AG20443 (cell line): ENCODE measurements around the gene HOXC12.

ENCODE experiments used
- DNase-seq: peaks from one replicate; pipeline ENCODE4 v3.0.0; 2012; ENCODE audit warnings: low spot score, mixed read lengths

HOXC12 gene

GRCh38 chr12:53954694-53955035 lies at the start of gene HOXC12:
HOXC12 (plus strand) TSS chr12:53954903; CDS start chr12:53954930, 27 bp downstream.
- DNase-seq, result no peak

GRCh38 chr12:53907103-53907502 lies 47.6 kb upstream of the HOXC12 start:
- no peak for DNase-seq

GRCh38 chr12:53916788-53917655 lies 37.7 kb upstream of the HOXC12 start:
- no peak for DNase-seq

GRCh38 chr12:53924521-53925405 lies 29.9 kb upstream of the HOXC12 start:
- DNase-seq, result no peak

- no peak for DNase-seq
Observed at GRCh38 chr12:53927220-53928029, 27.3 kb upstream of the HOXC12 start.

GRCh38 chr12:53928054-53928835 lies 26.5 kb upstream of the HOXC12 start:
- DNase-seq, result no peak

DNA sequence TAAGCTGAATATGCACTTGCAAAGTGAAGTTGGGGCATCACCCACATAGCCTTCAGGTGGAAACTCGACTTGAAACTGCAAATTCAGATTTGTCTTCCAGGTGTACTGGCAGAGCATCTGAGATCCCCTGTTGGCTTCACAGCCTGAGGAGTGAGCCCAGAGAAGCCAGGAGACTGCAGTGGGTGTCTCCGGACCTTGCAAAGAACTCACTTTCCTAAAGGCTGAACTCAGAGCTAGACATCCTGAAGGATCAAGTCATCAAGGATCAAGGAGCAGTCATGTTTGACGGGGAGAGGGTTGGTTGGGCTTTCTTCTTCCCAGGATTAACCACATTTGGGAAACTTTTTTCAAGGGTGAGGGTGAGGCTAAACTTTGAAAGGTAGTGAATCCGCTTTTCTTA lies 25.2 kb upstream of the HOXC12 start:
- no peak for DNase-seq

DNA sequence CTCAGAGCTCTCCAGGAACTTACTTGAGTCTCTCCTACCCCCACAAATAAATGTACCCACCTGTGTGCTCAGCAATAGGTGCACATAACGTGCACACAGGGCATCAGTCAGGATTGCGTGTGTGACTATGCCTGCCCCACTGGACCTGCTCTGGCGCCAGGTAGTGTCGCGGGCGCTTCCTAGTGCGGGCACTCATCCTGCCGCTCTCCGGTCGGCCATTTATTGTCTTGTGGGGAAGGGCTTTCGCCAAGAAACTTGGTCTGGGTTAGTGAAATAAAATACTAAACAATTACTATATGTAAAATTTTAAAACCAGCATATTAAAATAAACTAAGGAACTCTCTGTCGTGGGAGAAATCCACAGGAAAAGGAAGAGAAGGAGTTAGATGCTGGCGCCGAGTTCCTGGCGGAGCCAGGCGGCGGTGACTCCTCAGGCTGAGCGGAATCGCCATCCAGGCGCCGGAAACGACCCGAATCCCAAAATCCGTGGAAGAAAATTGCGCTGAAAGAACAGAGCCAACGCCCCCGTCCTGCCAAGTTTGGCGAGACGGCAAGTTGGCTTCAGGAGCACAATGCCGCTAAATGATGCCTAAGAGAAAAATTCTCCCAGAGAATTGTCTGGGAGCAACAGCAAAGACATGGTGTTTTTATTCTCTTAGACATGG lies 24.0 kb upstream of the HOXC12 start:
- no peak for DNase-seq

DNA sequence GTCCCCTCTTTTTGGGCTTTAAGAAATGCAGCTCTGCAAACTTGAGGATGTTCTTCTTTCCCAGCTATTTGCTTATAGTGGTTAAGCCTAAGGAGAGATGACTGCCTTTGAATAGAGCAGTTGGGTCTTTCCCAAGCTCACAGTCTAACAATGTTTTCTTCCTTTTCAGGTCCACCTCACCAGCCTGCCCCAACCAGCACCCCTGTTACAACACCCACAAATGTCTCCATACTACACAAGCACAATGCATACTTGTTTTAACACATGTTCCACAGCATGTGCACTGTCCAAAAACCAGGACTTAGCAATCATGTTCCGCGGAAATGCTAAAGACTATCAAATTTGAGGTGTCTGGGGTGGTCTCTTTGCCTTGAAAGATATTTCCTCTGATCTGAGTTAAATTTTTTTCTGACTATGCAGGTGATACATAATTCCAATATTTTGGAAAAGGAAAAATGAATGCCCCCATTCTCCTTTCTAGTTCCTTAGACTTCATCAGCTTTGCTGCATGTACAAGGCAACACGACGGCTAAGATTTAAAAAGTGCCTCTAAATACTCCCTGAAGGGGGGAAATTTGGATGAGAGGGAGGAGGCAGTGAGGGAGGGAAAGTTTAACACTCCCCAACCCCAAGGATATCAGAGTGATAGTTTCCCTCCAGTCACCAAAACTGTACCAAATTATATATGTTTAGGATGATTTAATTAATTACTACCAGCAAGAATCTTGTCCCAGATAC lies 22.7 kb upstream of the HOXC12 start:
- DNase-seq, result no peak

GRCh38 chr12:53932915-53933314 lies 21.8 kb upstream of the HOXC12 start:
- DNase-seq, result no peak

- no peak for DNase-seq
Observed at GRCh38 chr12:53935383-53936341, 19.0 kb upstream of the HOXC12 start.

DNA sequence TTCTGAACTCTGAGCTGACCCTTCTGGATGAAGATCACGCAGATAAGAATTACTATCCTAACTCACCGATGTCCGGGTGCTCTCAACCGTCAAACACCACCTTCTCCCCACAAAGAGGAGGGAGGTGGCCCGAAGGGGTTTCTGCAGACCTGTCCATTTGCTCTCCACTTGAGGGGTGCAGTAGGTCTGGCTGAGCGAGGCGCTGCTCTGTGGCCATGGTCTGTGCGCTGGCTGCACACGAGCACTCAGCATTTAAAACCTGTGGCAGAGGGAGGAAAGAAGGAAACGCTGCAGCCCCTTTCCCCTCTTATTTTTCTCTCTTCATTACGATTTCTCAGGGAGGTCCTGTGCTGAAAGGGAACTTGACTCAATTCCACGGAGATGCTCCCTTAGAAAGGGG lies 17.6 kb upstream of the HOXC12 start:
- DNase-seq, result no peak

DNA sequence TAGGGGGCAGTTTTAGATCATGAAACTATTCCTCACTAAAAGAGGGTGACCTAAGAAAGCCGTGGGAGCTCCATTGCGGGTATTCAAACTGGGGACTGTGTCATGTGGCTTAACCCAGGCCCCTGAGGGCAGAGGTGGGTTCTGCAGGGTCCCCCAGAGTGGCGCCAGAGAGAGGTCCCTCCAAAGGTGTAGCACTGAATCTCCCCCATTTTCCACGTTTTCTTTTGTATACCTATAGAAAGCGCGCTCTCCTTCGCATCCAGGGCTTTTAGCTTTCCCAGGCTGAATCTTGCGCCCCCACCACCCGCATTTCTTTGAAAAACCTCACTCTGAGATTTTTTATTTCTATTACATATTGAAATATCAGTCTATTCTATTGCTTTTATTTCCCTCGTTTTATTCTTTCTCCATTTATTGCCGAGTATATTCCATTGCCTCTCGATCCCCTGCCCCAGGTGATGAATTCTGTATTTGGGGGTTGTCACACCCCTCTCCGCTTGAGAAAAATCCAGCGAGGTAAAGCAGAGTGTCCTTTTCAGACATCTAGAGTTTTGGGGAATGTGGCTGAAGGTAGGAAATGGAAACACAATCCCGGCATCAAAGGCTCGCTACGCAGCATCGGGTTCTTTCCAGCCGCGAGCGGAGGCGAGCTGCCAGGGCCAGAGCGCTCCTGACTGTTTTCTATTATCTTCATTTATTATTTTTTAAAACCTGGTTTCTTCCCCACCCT lies 16.9 kb upstream of the HOXC12 start:
- no peak for DNase-seq

GRCh38 chr12:53938326-53939140 lies 16.2 kb upstream of the HOXC12 start, which contains the start of gene HOXC13:
HOXC13 (plus strand) TSS chr12:53938831; CDS start chr12:53938907, 76 bp downstream.
- peak; percentile 57 for DNase-seq

DNA sequence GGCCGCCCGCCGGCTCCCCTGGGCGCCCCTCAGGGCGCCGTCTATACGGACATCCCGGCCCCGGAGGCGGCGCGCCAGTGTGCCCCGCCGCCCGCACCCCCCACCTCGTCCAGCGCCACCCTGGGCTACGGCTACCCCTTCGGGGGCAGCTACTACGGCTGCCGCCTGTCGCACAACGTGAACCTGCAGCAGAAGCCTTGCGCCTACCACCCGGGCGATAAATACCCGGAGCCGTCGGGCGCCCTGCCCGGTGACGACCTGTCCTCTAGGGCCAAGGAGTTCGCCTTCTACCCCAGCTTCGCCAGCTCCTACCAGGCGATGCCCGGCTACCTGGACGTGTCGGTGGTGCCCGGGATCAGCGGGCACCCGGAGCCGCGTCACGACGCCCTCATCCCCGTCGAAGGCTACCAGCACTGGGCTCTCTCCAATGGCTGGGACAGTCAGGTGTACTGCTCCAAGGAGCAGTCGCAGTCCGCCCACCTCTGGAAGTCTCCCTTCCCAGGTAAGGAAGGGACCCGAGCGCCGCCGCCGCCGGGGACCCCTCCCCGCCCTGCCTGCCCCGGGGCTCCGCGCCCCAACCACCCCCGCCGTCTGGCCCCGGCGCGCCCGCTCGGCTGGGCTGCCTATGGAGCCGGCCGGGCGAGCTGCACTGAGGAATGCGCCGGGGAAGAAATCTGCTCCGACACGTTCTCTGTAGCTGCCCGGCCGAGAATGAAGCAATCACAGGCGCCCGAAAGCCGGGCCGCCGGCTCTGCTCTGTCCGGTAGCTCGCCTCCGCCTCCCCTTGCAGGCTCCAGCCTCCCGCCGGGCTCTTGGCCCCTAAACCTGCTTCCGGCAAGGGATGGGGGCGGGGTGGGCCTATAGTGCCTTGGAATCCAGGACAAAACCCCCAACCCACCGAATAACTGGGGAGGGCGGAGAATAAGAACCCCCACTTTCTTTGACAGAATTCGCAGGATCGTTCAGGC lies 15.3 kb upstream of the HOXC12 start:
- DNase-seq, result peak; percentile 82

DNA sequence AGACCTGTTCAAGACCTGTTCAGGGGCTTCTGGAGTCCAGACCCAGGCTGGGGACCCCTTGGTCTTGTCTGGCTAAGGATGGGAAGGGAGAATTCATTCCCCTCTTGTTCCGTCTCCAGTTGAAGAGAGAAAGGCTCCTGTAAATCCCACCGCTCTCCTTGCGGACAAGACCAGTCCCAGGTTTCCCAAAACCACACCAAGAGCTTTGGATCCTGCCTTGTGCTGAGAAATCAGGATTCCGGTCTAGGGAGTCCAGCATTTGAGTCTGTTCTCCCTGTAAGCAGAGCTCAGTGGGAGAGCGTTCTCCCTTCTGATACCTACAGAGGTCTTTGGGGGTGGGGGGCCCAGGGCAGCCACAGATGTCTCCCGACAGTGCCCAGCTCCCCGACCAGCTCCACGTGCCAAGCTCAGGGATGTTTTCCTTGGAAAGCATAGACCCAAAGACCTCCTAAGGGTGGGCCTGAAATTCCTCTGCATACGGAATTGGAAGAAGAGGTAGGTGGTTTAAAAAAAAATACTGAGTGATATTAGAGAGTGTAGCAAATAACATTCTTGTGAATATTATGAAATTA lies 14.2 kb upstream of the HOXC12 start:
- no peak for DNase-seq
